HepG2 (cell line): ENCODE results near the gene C7orf57. TPM values are rescaled to one million over a fixed set of nuclear protein-coding genes. Genes with fewer than 3 reads are reported as not detected.
A peak's percentile ranks its signal among the peaks of the same experiment; 100 is the strongest.

ENCODE experiments used
- ATF7-NPFF ChIP-seq: sonication (generic); formaldehyde crosslinking; IDR thresholded peaks from 2 replicates; pipeline ENCODE4 v1.8.1; 2023; ENCODE audit warnings: mild to moderate bottlenecking, low read depth, missing genetic modification reagents, moderate library complexity
- EP300 ChIP-seq, 3 experiments: sonication (generic) in 1 of 3; formaldehyde crosslinking in 1 of 3; IDR thresholded peaks; 2 replicates each; pipeline versions ENCODE4 v1.5.1 to v1.6.1; 2011 to 2020; ENCODE audit warnings: low read depth in 2 of 3, low read length in 2 of 3, borderline replicate concordance in 1 of 3, improper control_type of control experiment in 1 of 3, mild to moderate bottlenecking in 1 of 3, missing genetic modification reagents in 1 of 3, moderate library complexity in 1 of 3
- GLI4 ChIP-seq: sonication (generic); formaldehyde crosslinking; IDR thresholded peaks from 2 replicates; pipeline ENCODE4 v1.5.1; 2020; ENCODE audit warnings: missing genetic modification reagents, mild to moderate bottlenecking, moderate library complexity, borderline replicate concordance
- HNRNPH1 ChIP-seq: fragments of 200-400 bp; formaldehyde crosslinking; optimal IDR thresholded peaks from 2 replicates; pipeline ENCODE3; 2017; ENCODE audit warnings: mild to moderate bottlenecking, low read depth, low read length
- KLF9 ChIP-seq: IDR thresholded peaks from 2 replicates; pipeline ENCODE4 v1.6.1; 2016; ENCODE audit warnings: low read depth
- PHF20 ChIP-seq: sonication (generic); formaldehyde crosslinking; IDR thresholded peaks from 2 replicates; pipeline ENCODE4 v1.5.0; 2020; ENCODE audit warnings: mild to moderate bottlenecking, missing genetic modification reagents
- SALL2 ChIP-seq: sonication (generic); formaldehyde crosslinking; IDR thresholded peaks from 2 replicates; pipeline ENCODE4 v1.8.1; 2023; ENCODE audit warnings: mild to moderate bottlenecking, missing genetic modification reagents, inconsistent platforms
- SATB2 ChIP-seq: sonication (generic); formaldehyde crosslinking; IDR thresholded peaks from 2 replicates; pipeline ENCODE4 v1.5.0; 2020; ENCODE audit warnings: missing genetic modification reagents
- ZFP37 ChIP-seq: sonication (generic); formaldehyde crosslinking; IDR thresholded peaks from 2 replicates; pipeline ENCODE4 v1.4.0; 2020; ENCODE audit warnings: missing genetic modification reagents, borderline replicate concordance
- ZKSCAN5 ChIP-seq: sonication (generic); formaldehyde crosslinking; IDR thresholded peaks from 2 replicates; pipeline ENCODE4 v1.5.1; 2020; ENCODE audit warnings: mild to moderate bottlenecking, missing genetic modification reagents
- ZNF20 ChIP-seq: sonication (generic); formaldehyde crosslinking; IDR thresholded peaks from 2 replicates; pipeline ENCODE4 v1.4.0; 2020; ENCODE audit warnings: mild to moderate bottlenecking, moderate library complexity, missing genetic modification reagents
- ZNF274 ChIP-seq: sonication (generic); formaldehyde crosslinking; IDR thresholded peaks from 2 replicates; pipeline ENCODE4 v1.5.1; 2020; ENCODE audit warnings: mild to moderate bottlenecking, missing genetic modification reagents
- ZNF354B ChIP-seq: sonication (generic); formaldehyde crosslinking; IDR thresholded peaks from 2 replicates; pipeline ENCODE4 v1.8.0; 2022; ENCODE audit warnings: mild to moderate bottlenecking, missing genetic modification reagents
- ZNF543 ChIP-seq: sonication (generic); formaldehyde crosslinking; IDR thresholded peaks from 2 replicates; pipeline ENCODE4 v1.4.0; 2020; ENCODE audit warnings: mild to moderate bottlenecking, missing genetic modification reagents
- ZNF850 ChIP-seq: sonication (generic); formaldehyde crosslinking; conservative IDR thresholded peaks from 2 replicates; pipeline ENCODE4 v1.9.0; 2021; ENCODE audit warnings: mild to moderate bottlenecking, missing genetic modification reagents
- ZSCAN20 ChIP-seq: sonication (generic); formaldehyde crosslinking; IDR thresholded peaks from 2 replicates; pipeline ENCODE4 v1.4.0; 2020; ENCODE audit warnings: missing genetic modification reagents, mild to moderate bottlenecking, borderline replicate concordance
- ZXDC ChIP-seq: sonication (generic); formaldehyde crosslinking; IDR thresholded peaks from 2 replicates; pipeline ENCODE4 v1.5.0; 2020; ENCODE audit warnings: mild to moderate bottlenecking, missing genetic modification reagents
- polyA plus RNA-seq, 8 experiments: library from polyadenylated mRNA; depleted of rRNA in 3 of 8; stranded (reverse) in 7 of 8; unstranded in 1 of 8; fragments of >200 nt; fragmentation: Illumina TruSeq in 4 of 8; extraction: Trizol in 4 of 8; gene quantifications; 2 replicates each; pipeline versions ENCODE4 v1.2.1 to v1.2.3, GENCODE V29; 2011 to 2016; ENCODE audit warnings: low read depth in 4 of 8, missing spikeins in 1 of 8, mixed read lengths in 1 of 8; ENCODE audit not compliant: insufficient read depth in 1 of 8
- total RNA-seq, 5 experiments: library from RNA; depleted of rRNA; stranded (reverse); fragments of >200 nt; fragmentation: Illumina TruSeq; extraction: Trizol; gene quantifications; 2 replicates each; pipeline ENCODE4 v1.2.3, GENCODE V29; 2016; ENCODE audit warnings: low read depth in 1 of 5
- TF ChIP-seq, protein P1 (sequence below): sonication (generic); formaldehyde crosslinking; IDR thresholded peaks from 2 replicates; pipeline ENCODE4 v1.5.0; 2020; ENCODE audit warnings: mild to moderate bottlenecking, missing genetic modification reagents
- TF ChIP-seq, protein P2 (sequence below): IDR thresholded peaks from 2 replicates; pipeline ENCODE4 v1.6.1; 2016; ENCODE audit warnings: low read depth, missing genetic modification reagents, missing compliant biosample characterization
- TF ChIP-seq, protein P3 (sequence below): IDR thresholded peaks from 2 replicates; pipeline ENCODE4 v1.6.1; 2016; ENCODE audit warnings: mild to moderate bottlenecking, missing biosample characterization, missing genetic modification reagents

Gene C7orf57
- total and polyA plus RNA-seq, 2 of the 13 experiments (the other 11 are each of a cell fraction or from before 2014, with no cell fraction given), result not detected

DNA sequence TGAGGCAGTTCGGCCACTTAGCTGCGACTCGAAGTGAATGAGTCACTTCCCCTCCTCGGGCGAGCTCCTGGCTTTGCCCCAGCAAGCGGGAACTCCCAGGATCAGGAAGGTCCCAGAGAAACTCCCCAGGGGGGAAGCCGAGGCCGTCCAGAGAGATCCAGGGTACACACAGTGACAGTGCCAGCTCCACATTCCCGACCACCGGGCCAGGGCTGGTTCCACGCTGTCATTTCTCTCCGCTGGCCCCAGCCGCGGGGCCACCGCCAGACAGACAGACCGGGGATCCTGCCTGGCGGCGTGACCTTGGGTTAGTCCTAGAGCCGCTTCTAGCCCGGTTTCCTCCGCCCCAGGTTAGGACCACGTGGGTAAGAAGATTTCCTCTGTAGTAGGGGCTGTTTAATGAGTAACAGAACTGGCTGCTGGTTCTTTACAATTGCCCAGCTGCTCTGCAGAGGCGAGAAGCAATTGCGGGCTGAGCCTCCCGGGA, 53.3 kb downstream of the C7orf57 start (continued):
- no peak for TF ChIP-seq ATF7-NPFF
- TF ChIP-seq, protein P1, sequence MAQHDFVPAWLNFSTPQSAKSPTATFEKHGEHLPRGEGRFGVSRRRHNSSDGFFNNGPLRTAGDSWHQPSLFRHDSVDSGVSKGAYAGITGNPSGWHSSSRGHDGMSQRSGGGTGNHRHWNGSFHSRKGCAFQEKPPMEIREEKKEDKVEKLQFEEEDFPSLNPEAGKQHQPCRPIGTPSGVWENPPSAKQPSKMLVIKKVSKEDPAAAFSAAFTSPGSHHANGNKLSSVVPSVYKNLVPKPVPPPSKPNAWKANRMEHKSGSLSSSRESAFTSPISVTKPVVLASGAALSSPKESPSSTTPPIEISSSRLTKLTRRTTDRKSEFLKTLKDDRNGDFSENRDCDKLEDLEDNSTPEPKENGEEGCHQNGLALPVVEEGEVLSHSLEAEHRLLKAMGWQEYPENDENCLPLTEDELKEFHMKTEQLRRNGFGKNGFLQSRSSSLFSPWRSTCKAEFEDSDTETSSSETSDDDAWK (CRISPR knock-in tag), result no peak
- TF ChIP-seq GLI4 (CRISPR knock-in tag), result no peak
- no peak for TF ChIP-seq ZXDC (CRISPR knock-in tag)
- TF ChIP-seq SATB2, result no peak
- no peak; the same call in 1 of the 2 replicates for TF ChIP-seq SALL2 (CRISPR knock-in tag)
- TF ChIP-seq ZSCAN20 (CRISPR knock-in tag), result no peak
- TF ChIP-seq ZKSCAN5, result no peak
- no peak for TF ChIP-seq KLF9 (CRISPR knock-in tag)
- TF ChIP-seq ZNF543 (CRISPR knock-in tag), result no peak
- TF ChIP-seq ZNF354B (CRISPR knock-in tag), result 0 out of 2 replicates have a peak, but pooled peaks have one; percentile 40
- TF ChIP-seq ZNF274, result peak; percentile 8; the same call in 1 of the 2 replicates
- TF ChIP-seq ZFP37, result no peak
- TF ChIP-seq HNRNPH1, result no peak
- TF ChIP-seq, protein P2, sequence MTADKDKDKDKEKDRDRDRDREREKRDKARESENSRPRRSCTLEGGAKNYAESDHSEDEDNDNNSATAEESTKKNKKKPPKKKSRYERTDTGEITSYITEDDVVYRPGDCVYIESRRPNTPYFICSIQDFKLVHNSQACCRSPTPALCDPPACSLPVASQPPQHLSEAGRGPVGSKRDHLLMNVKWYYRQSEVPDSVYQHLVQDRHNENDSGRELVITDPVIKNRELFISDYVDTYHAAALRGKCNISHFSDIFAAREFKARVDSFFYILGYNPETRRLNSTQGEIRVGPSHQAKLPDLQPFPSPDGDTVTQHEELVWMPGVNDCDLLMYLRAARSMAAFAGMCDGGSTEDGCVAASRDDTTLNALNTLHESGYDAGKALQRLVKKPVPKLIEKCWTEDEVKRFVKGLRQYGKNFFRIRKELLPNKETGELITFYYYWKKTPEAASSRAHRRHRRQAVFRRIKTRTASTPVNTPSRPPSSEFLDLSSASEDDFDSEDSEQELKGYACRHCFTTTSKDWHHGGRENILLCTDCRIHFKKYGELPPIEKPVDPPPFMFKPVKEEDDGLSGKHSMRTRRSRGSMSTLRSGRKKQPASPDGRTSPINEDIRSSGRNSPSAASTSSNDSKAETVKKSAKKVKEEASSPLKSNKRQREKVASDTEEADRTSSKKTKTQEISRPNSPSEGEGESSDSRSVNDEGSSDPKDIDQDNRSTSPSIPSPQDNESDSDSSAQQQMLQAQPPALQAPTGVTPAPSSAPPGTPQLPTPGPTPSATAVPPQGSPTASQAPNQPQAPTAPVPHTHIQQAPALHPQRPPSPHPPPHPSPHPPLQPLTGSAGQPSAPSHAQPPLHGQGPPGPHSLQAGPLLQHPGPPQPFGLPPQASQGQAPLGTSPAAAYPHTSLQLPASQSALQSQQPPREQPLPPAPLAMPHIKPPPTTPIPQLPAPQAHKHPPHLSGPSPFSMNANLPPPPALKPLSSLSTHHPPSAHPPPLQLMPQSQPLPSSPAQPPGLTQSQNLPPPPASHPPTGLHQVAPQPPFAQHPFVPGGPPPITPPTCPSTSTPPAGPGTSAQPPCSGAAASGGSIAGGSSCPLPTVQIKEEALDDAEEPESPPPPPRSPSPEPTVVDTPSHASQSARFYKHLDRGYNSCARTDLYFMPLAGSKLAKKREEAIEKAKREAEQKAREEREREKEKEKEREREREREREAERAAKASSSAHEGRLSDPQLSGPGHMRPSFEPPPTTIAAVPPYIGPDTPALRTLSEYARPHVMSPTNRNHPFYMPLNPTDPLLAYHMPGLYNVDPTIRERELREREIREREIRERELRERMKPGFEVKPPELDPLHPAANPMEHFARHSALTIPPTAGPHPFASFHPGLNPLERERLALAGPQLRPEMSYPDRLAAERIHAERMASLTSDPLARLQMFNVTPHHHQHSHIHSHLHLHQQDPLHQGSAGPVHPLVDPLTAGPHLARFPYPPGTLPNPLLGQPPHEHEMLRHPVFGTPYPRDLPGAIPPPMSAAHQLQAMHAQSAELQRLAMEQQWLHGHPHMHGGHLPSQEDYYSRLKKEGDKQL (CRISPR knock-in tag), result no peak
- no peak for TF ChIP-seq PHF20 (CRISPR knock-in tag)
- TF ChIP-seq ZNF20 (CRISPR knock-in tag), result 0 out of 2 replicates have a peak, but pooled peaks have one; percentile 43
- peak; percentile 82 for TF ChIP-seq ZNF850 (CRISPR knock-in tag)
- TF ChIP-seq, protein P3, sequence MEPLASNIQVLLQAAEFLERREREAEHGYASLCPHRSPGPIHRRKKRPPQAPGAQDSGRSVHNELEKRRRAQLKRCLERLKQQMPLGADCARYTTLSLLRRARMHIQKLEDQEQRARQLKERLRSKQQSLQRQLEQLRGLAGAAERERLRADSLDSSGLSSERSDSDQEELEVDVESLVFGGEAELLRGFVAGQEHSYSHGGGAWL (CRISPR knock-in tag), result 0 out of 2 replicates have a peak, but pooled peaks have one; percentile 13
- TF ChIP-seq EP300 (IDR thresholded peaks at IDR 0.05; ENCODE audit: low read depth in 2 of 2, low read length in 2 of 2), result peak in 1 of 2 experiments; percentile 47; a peak in 1 of 4 replicates
- 0 out of 2 replicates have a peak, but pooled peaks have one; percentile 32 for TF ChIP-seq EP300 (CRISPR knock-in tag; IDR thresholded peaks at IDR 0.05; ENCODE audit: borderline replicate concordance)
